K562 (cell line): ENCODE measurements around the gene SAMD10. TPM values are rescaled to one million over a fixed set of nuclear protein-coding genes. Genes with fewer than 3 reads are reported as not detected.

ENCODE experiments used
- ATF7 ChIP-seq: fragments of 450-650 bp; IDR thresholded peaks from 2 replicates; pipeline ENCODE4 v1.7.1; 2014; ENCODE audit warnings: mild to moderate bottlenecking, moderate library complexity
- CTCF ChIP-seq, 3 experiments: IDR thresholded peaks in 2 of 3; conservative IDR thresholded peaks in 1 of 3; 2 replicates each; pipeline ENCODE4 v1.5.1; 2011 to 2012; ENCODE audit warnings: low read length in 3 of 3, mild to moderate bottlenecking in 3 of 3, control low read depth in 2 of 3, improper control_type of control experiment in 1 of 3, inconsistent platforms in 1 of 3, low read depth in 1 of 3, mixed read lengths in 1 of 3, moderate library complexity in 1 of 3; ENCODE audit not compliant: insufficient read depth in 2 of 3
- JUN ChIP-seq, 2 experiments: sonication (generic) in 1 of 2; formaldehyde crosslinking in 1 of 2; IDR thresholded peaks; 2 replicates each; pipeline versions ENCODE4 v1.6.1 to v1.8.0; 2012 to 2022; ENCODE audit warnings: borderline replicate concordance in 2 of 2, mild to moderate bottlenecking in 2 of 2, improper control_type of control experiment in 1 of 2, low read depth in 1 of 2, low read length in 1 of 2, missing genetic modification reagents in 1 of 2
- MGA ChIP-seq: fragments of 450-650 bp; IDR thresholded peaks from 2 replicates; pipeline ENCODE4 v1.6.1; 2016; ENCODE audit warnings: mild to moderate bottlenecking, moderate library complexity
- MXI1 ChIP-seq: IDR thresholded peaks from 2 replicates; pipeline ENCODE4 v1.6.1; 2011; ENCODE audit warnings: low read depth, mild to moderate bottlenecking, improper control_type of control experiment, low read length
- NR2C2 ChIP-seq, 2 experiments: fragments of 200-800 bp in 1 of 2; sonication (Bioruptor generic) in 1 of 2; sonication (generic) in 1 of 2; formaldehyde crosslinking in 1 of 2; IDR thresholded peaks; 2 replicates each; pipeline versions ENCODE4 v1.6.1 to v1.8.0; 2016 to 2022; ENCODE audit warnings: mild to moderate bottlenecking in 1 of 2, missing compliant biosample characterization in 1 of 2, missing genetic modification characterization in 1 of 2, missing genetic modification reagents in 1 of 2
- POLR2B ChIP-seq: fragments of 450-650 bp; IDR thresholded peaks from 2 replicates; pipeline ENCODE4 v1.6.1; 2018; ENCODE audit warnings: low read depth; ENCODE audit not compliant: partially characterized antibody
- TCF7L2 ChIP-seq: fragments of 150-350 bp; IDR thresholded peaks from 2 replicates; pipeline ENCODE4 v1.6.1; 2016; ENCODE audit warnings: low read depth, mild to moderate bottlenecking, low read length, moderate library complexity
- VEZF1 ChIP-seq: fragments of 200-800 bp; sonication (Bioruptor generic); IDR thresholded peaks from 2 replicates; pipeline ENCODE4 v1.6.1; 2017; ENCODE audit warnings: missing genetic modification characterization, missing compliant biosample characterization
- XRCC5 ChIP-seq: fragments of 200-400 bp; formaldehyde crosslinking; IDR thresholded peaks from 2 replicates; pipeline ENCODE4 v1.6.1; 2017; ENCODE audit warnings: low read depth, mild to moderate bottlenecking, low read length
- ZBED1 ChIP-seq: IDR thresholded peaks from 2 replicates; pipeline ENCODE4 v1.6.1; 2014
- ZKSCAN3 ChIP-seq: fragments of 250-450 bp; sonication (Bioruptor Pico); IDR thresholded peaks from 2 replicates; pipeline ENCODE4 v1.4.0; 2020
- polyA plus RNA-seq, 8 experiments: library from polyadenylated mRNA; depleted of rRNA in 4 of 8; stranded (reverse) in 5 of 8; unstranded in 3 of 8; fragments of >200 nt; fragmentation: Nextera tagmentation in 2 of 8; fragmentation: Illumina TruSeq in 1 of 8; extraction: Ambion mirVana in 2 of 8; extraction: Trizol in 1 of 8; gene quantifications; 2 replicates each; pipeline versions ENCODE4 v1.2.1 to v1.2.3, GENCODE V29; 2011 to 2014; ENCODE audit warnings: inconsistent platforms in 1 of 8, missing spikeins in 1 of 8
- total RNA-seq, 7 experiments: library from RNA; depleted of rRNA in 6 of 7; stranded (reverse); fragments of >200 nt in 6 of 7; fragmentation: Illumina TruSeq in 2 of 7; extraction: Trizol in 2 of 7; gene quantifications; 2 replicates each; pipeline versions ENCODE4 v1.2.1 to v1.2.3, GENCODE V29; 2011 to 2021; ENCODE audit warnings: low replicate concordance in 1 of 7

Gene SAMD10
- total and polyA plus RNA-seq, 9 of the 15 experiments (the other 6 are each of a cell fraction or from before 2014, with no cell fraction given): 0.37 to 15.2 (median 4.8) TPM

- TF ChIP-seq JUN (IDR thresholded peaks at IDR 0.05; ENCODE audit: borderline replicate concordance, low read depth, low read length) (peak; percentile 43; the same call in 1 of the 2 replicates), JUN (CRISPR knock-in tag; IDR thresholded peaks at IDR 0.05; ENCODE audit: borderline replicate concordance) (0 out of 2 replicates have a peak, but pooled peaks have one; percentile 29), VEZF1 (CRISPR knock-in tag) (peak; percentile 34; the same call in 1 of the 2 replicates), TCF7L2 (no peak), CTCF (IDR thresholded peaks at IDR 0.05 in 2 of 3, conservative IDR thresholded peaks at IDR 0.05 in 1 of 3; ENCODE audit: insufficient read depth in 2 of 3, low read depth in 1 of 3, low read length in 3 of 3) (no peak), MGA (peak; percentile 31; the same call in 1 of the 2 replicates), NR2C2 (CRISPR knock-in tag; IDR thresholded peaks at IDR 0.05) (0 out of 2 replicates have a peak, but pooled peaks have one; percentile 37), NR2C2 (tag; IDR thresholded peaks at IDR 0.05) (no peak), ZKSCAN3 (peak; percentile 80), ZBED1 (no peak), POLR2B (no peak), ATF7 (peak; percentile 32; the same call in 1 of the 2 replicates), XRCC5 (0 out of 2 replicates have a peak, but pooled peaks have one; percentile 49), MXI1 (0 out of 2 replicates have a peak, but pooled peaks have one; percentile 47)
These were observed 1.6 kb downstream of the SAMD10 start (continued) for GRCh38 chr20:63977739-63978276.
